Measurements from ENCODE around the gene MPZL1.
"Not testable (repeated sequence)": the region's sequence is repeated elsewhere in the genome, so short reads cannot be mapped to it uniquely, and the experiment has no call there.

- not testable (repeated sequence) for TF ChIP-seq POLR2A, CTCF (IDR thresholded peaks at IDR 0.05)
These were observed 1.9 kb upstream of the MPZL1 start for GRCh38 chr1:167719715-167720421.
